Embryonic facial prominence (tissue), 1 donor: ENCODE data around the gene ZNF282.

ENCODE experiments used
- DNase-seq: peaks from one replicate; pipeline ENCODE4 v3.0.0-alpha.2; 2016; ENCODE audit errors: extremely low spot score

ZNF282 gene

GRCh38 chr7:149191851-149192250 is 3.5 kb upstream of the ZNF282 start:
- no peak for DNase-seq

GRCh38 chr7:149194799-149195179 is 557 bp upstream of the ZNF282 start:
- DNase-seq = no peak

- no peak for DNase-seq
Measured at GRCh38 chr7:149196151-149196704, 882 bp downstream of the ZNF282 start.

- no peak for DNase-seq
Measured at GRCh38 chr7:149196705-149197171, 1.4 kb downstream of the ZNF282 start.

GRCh38 chr7:149197675-149198074 is 2.3 kb downstream of the ZNF282 start:
- DNase-seq = no peak

GRCh38 chr7:149198161-149198816 is 2.9 kb downstream of the ZNF282 start:
- no peak for DNase-seq

- DNase-seq = no peak
Measured at GRCh38 chr7:149199234-149199995, 4.1 kb downstream of the ZNF282 start.

- DNase-seq = no peak
Measured at GRCh38 chr7:149202831-149203231, 7.5 kb downstream of the ZNF282 start.

- no peak for DNase-seq
Measured at GRCh38 chr7:149205690-149206381, 10.5 kb downstream of the ZNF282 start.

GRCh38 chr7:149207324-149208035 is 12.1 kb downstream of the ZNF282 start:
- no peak for DNase-seq

GRCh38 chr7:149209518-149210269 is 14.3 kb downstream of the ZNF282 start:
- no peak for DNase-seq

GRCh38 chr7:149210551-149210950 is 15.2 kb downstream of the ZNF282 start:
- DNase-seq = no peak

GRCh38 chr7:149214020-149214720 is 18.8 kb downstream of the ZNF282 start:
- DNase-seq = no peak

- DNase-seq = no peak
Measured at GRCh38 chr7:149216402-149216801, 21.1 kb downstream of the ZNF282 start.

GRCh38 chr7:149217570-149217969 is 22.2 kb downstream of the ZNF282 start:
- no peak for DNase-seq

GRCh38 chr7:149218469-149219420 is 23.4 kb downstream of the ZNF282 start:
- no peak for DNase-seq

- DNase-seq = no peak
Measured at GRCh38 chr7:149220534-149220933, 25.2 kb downstream of the ZNF282 start.

- no peak for DNase-seq
Measured at GRCh38 chr7:149223176-149223575, 27.8 kb downstream of the ZNF282 start.

GRCh38 chr7:149223761-149224160 is 28.4 kb downstream of the ZNF282 start:
- DNase-seq = no peak
